ENCODE data around the gene MRM2.

DNA sequence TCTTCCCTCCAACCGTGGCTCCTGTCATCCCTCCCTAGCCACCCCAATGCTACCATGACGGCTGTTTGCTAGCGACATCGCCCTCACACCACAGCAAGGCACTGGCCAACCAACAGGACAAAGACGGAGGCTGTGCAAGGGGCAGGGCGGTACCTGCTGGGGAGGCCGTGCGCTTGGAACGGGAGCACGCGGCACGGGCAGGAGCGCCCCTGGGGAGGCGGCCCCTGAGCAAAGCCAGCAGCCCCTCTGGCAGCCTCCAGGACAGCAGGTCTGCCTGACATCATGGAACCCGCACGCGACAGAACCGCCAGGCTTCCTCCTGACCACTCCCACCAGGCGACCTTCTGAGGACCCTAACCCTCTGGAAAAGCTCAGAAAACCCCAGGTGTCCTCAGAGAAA is 22.0 kb downstream of the MRM2 start:
- TF ChIP-seq CTCF (IDR thresholded peaks at IDR 0.05; ENCODE audit: poor library complexity, severe bottlenecking) (no peak), RAD21 (conservative IDR thresholded peaks at IDR 0.05) (no peak), POLR2AphosphoS5 (IDR thresholded peaks at IDR 0.05) (no peak), TAF1 (IDR thresholded peaks at IDR 0.05; ENCODE audit: low read depth) (no peak), EZH2 (IDR thresholded peaks at IDR 0.05; ENCODE audit: borderline replicate concordance, insufficient read depth, low read length, poor library complexity, severe bottlenecking) (no peak), EP300 (conservative IDR thresholded peaks at IDR 0.05; ENCODE audit: poor library complexity, severe bottlenecking) (no peak), MXI1 (conservative IDR thresholded peaks at IDR 0.05; ENCODE audit: poor library complexity, severe bottlenecking) (no peak), SMC3 (conservative IDR thresholded peaks at IDR 0.05; ENCODE audit: poor library complexity) (no peak)
- TF ChIP-seq, protein P1, sequence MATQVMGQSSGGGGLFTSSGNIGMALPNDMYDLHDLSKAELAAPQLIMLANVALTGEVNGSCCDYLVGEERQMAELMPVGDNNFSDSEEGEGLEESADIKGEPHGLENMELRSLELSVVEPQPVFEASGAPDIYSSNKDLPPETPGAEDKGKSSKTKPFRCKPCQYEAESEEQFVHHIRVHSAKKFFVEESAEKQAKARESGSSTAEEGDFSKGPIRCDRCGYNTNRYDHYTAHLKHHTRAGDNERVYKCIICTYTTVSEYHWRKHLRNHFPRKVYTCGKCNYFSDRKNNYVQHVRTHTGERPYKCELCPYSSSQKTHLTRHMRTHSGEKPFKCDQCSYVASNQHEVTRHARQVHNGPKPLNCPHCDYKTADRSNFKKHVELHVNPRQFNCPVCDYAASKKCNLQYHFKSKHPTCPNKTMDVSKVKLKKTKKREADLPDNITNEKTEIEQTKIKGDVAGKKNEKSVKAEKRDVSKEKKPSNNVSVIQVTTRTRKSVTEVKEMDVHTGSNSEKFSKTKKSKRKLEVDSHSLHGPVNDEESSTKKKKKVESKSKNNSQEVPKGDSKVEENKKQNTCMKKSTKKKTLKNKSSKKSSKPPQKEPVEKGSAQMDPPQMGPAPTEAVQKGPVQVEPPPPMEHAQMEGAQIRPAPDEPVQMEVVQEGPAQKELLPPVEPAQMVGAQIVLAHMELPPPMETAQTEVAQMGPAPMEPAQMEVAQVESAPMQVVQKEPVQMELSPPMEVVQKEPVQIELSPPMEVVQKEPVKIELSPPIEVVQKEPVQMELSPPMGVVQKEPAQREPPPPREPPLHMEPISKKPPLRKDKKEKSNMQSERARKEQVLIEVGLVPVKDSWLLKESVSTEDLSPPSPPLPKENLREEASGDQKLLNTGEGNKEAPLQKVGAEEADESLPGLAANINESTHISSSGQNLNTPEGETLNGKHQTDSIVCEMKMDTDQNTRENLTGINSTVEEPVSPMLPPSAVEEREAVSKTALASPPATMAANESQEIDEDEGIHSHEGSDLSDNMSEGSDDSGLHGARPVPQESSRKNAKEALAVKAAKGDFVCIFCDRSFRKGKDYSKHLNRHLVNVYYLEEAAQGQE (IDR thresholded peaks at IDR 0.05; ENCODE audit: borderline replicate concordance), result no peak
